K562 (cell line): ENCODE data around the gene ALDOB. TPM values are rescaled to one million over a fixed set of nuclear protein-coding genes. Genes with fewer than 3 reads are reported as not detected.

ENCODE experiments used
- ATAC-seq: fragments of 200-7000 bp; cut with Tn5 transposase; 3 replicates; pipeline ENCODE4 v1.9.1; 2020; ENCODE audit warnings: moderate library complexity
- BruUV-seq: library from RNA; stranded (reverse); fragments of 400-500 nt; replicated peaks from 2 replicates; lab custom pipeline; 2021; lab: Mats Ljungman, UMichigan
- CTCF ChIA-PET: fragments of 300-600 bp; formaldehyde crosslinking; extraction: SDS; loops from one replicate; lab custom pipeline; 2021; ENCODE audit warnings: low intra/inter-chr PET ratio; lab: Yijun Ruan, JAX
- POLR2A ChIA-PET: fragments of 300-600, 350-650 bp; sonication (Branson Sonifier 250); formaldehyde crosslinking; extraction: SDS; loops from one replicate; lab custom pipeline; 2021; ENCODE audit warnings: antibody characterized with exemption, inconsistent platforms; lab: Yijun Ruan, JAX
- DNase-seq, 4 experiments: peaks; one replicate each; pipeline versions ENCODE4 v3.0.0 to v3.0.0-alpha.2; 2011 to 2018; ENCODE audit warnings: low spot score in 3 of 4, mixed read lengths in 3 of 4; ENCODE audit errors: extremely low read depth in 1 of 4
- FAIRE-seq: peaks from 2 replicates; lab custom pipeline; 2011; peaks lifted over from hg19 to GRCh38; lab: Jason Lieb, UNC
- H2AFZ ChIP-seq: 2 replicates; pipeline ENCODE4 v1.6.0; 2011; ENCODE audit warnings: low read depth, low read length, control low read depth, inconsistent platforms
- H3K27ac ChIP-seq: fragments of 200-600 bp; 3 replicates; pipeline ENCODE4 v1.8.0; 2011; ENCODE audit warnings: low read depth, mild to moderate bottlenecking, control low read depth, inconsistent platforms, low read length, moderate library complexity, mixed read lengths; ENCODE audit errors: extremely low read depth
- H3K27me3 ChIP-seq, 2 experiments: fragments of 300-600 bp in 1 of 2; 2 replicates in 1 of 2; 3 replicates in 1 of 2; pipeline versions ENCODE4 v1.6.0 to v1.8.0; 2011; ENCODE audit warnings: inconsistent platforms in 2 of 2, low read length in 2 of 2, mild to moderate bottlenecking in 1 of 2, mixed read lengths in 1 of 2, moderate library complexity in 1 of 2; ENCODE audit not compliant: control insufficient read depth in 2 of 2, insufficient read depth in 2 of 2
- H3K36me3 ChIP-seq: fragments of 300-600 bp; 3 replicates; pipeline ENCODE4 v1.8.0; 2011; ENCODE audit warnings: mild to moderate bottlenecking, low read length, inconsistent platforms; ENCODE audit not compliant: control insufficient read depth, insufficient read depth
- H3K4me1 ChIP-seq, 2 experiments: fragments of 200-600 bp in 1 of 2; replicated peaks in 1 of 2; 2 replicates in 1 of 2; 3 replicates in 1 of 2; pipeline versions ENCODE4 v1.5.1 to v1.8.0; 2011; ENCODE audit warnings: inconsistent platforms in 2 of 2, low read length in 2 of 2, mild to moderate bottlenecking in 1 of 2, mixed read lengths in 1 of 2, moderate library complexity in 1 of 2; ENCODE audit not compliant: control insufficient read depth in 2 of 2, insufficient read depth in 2 of 2
- H3K4me2 ChIP-seq: 2 replicates; pipeline ENCODE4 v1.6.1; 2011; ENCODE audit warnings: low read length, control low read depth, inconsistent platforms, mixed read lengths; ENCODE audit not compliant: insufficient read depth
- H3K4me3 ChIP-seq: fragments of 200-600 bp; sonication (generic), shearing (Covaris generic); 2 replicates; pipeline ENCODE4 v1.5.1; 2016; ENCODE audit warnings: control low read depth, inconsistent platforms
- H3K79me2 ChIP-seq: fragments of 200-600 bp; 3 replicates; pipeline ENCODE4 v1.8.0; 2011; ENCODE audit warnings: low read length, inconsistent platforms; ENCODE audit not compliant: control insufficient read depth, insufficient read depth
- H3K9ac ChIP-seq, 2 experiments: 2 replicates each; pipeline versions ENCODE4 v1.6.0 to v1.6.1; 2011; ENCODE audit warnings: low read depth in 2 of 2, low read length in 2 of 2, control low read depth in 1 of 2, inconsistent platforms in 1 of 2, mild to moderate bottlenecking in 1 of 2, mixed read lengths in 1 of 2; ENCODE audit not compliant: insufficient read depth in 1 of 2
- H3K9me1 ChIP-seq: one replicate; pipeline ENCODE4 v1.6.0; 2011; ENCODE audit warnings: inconsistent platforms, mild to moderate bottlenecking, low read length, moderate library complexity; ENCODE audit not compliant: control insufficient read depth, insufficient read depth
- H3K9me3 ChIP-seq: replicated peaks from 2 replicates; pipeline ENCODE4 v1.5.1; 2011; ENCODE audit warnings: low read depth, low read length, inconsistent platforms; ENCODE audit not compliant: control insufficient read depth, insufficient read depth
- H4K20me1 ChIP-seq: replicated peaks from 2 replicates; pipeline ENCODE4 v1.6.1; 2011; ENCODE audit warnings: low read length, inconsistent platforms, mixed read lengths; ENCODE audit not compliant: control insufficient read depth, insufficient read depth
- CC2D1A ChIP-seq: fragments of 450-650 bp; IDR thresholded peaks from 2 replicates; pipeline ENCODE4 v1.6.1; 2017; ENCODE audit warnings: mild to moderate bottlenecking
- CTCF ChIP-seq, 3 experiments: IDR thresholded peaks in 2 of 3; conservative IDR thresholded peaks in 1 of 3; 2 replicates each; pipeline ENCODE4 v1.5.1; 2011 to 2012; ENCODE audit warnings: low read length in 3 of 3, mild to moderate bottlenecking in 3 of 3, control low read depth in 2 of 3, improper control_type of control experiment in 1 of 3, inconsistent platforms in 1 of 3, low read depth in 1 of 3, mixed read lengths in 1 of 3, moderate library complexity in 1 of 3; ENCODE audit not compliant: insufficient read depth in 2 of 3
- DDX20 ChIP-seq: fragments of 450-650 bp; IDR thresholded peaks from 2 replicates; pipeline ENCODE4 v1.6.1; 2016; ENCODE audit warnings: missing genetic modification characterization, low read depth, mild to moderate bottlenecking, missing compliant biosample characterization, moderate library complexity
- GATA2 ChIP-seq: sonication (generic); formaldehyde crosslinking; IDR thresholded peaks from 2 replicates; pipeline ENCODE4 v1.4.0; 2020; ENCODE audit warnings: mild to moderate bottlenecking, missing genetic modification reagents
- ZNF551 ChIP-seq: fragments of 250-450 bp; sonication (Bioruptor Pico); IDR thresholded peaks from 2 replicates; pipeline ENCODE4 v1.5.0; 2021; ENCODE audit warnings: mild to moderate bottlenecking, moderate library complexity
- ZNF764 ChIP-seq: fragments of 250-450 bp; sonication (Bioruptor Pico); IDR thresholded peaks from 2 replicates; pipeline ENCODE4 v1.4.0; 2020; ENCODE audit warnings: low read depth, mild to moderate bottlenecking, moderate library complexity
- WGBS: fragments of 100-300 bp; shearing (Covaris generic); methylation state at CpG from one replicate; pipeline ENCODE4 v1.1.6; 2016; ENCODE audit warnings: low coverage, mixed read lengths; ENCODE audit not compliant: insufficient coverage; ENCODE audit errors: missing lambda C conversion rate; 5-methylcytosine and 5-hydroxymethylcytosine counted together
- in situ Hi-C: fragments of 300-500 bp; cut with MboI; formaldehyde crosslinking; loops from 4 replicates; pipeline ENCODE4 v1.15.0; 2018; ENCODE audit warnings: inconsistent platforms, mixed read lengths
- intact Hi-C: fragments of 100-400 bp; cut with micrococcal nuclease; formaldehyde crosslinking; loops from 2 replicates; pipeline ENCODE4 v1.14.2; 2022
- polyA plus RNA-seq, 8 experiments: library from polyadenylated mRNA; depleted of rRNA in 4 of 8; stranded (reverse) in 5 of 8; unstranded in 3 of 8; fragments of >200 nt; fragmentation: Nextera tagmentation in 2 of 8; fragmentation: Illumina TruSeq in 1 of 8; extraction: Ambion mirVana in 2 of 8; extraction: Trizol in 1 of 8; gene quantifications; 2 replicates each; pipeline versions ENCODE4 v1.2.1 to v1.2.3, GENCODE V29; 2011 to 2014; ENCODE audit warnings: inconsistent platforms in 1 of 8, missing spikeins in 1 of 8
- total RNA-seq, 7 experiments: library from RNA; depleted of rRNA in 6 of 7; stranded (reverse); fragments of >200 nt in 6 of 7; fragmentation: Illumina TruSeq in 2 of 7; extraction: Trizol in 2 of 7; gene quantifications; 2 replicates each; pipeline versions ENCODE4 v1.2.1 to v1.2.3, GENCODE V29; 2011 to 2021; ENCODE audit warnings: low replicate concordance in 1 of 7
- TF ChIP-seq, protein P1 (sequence below): fragments of 450-650 bp; IDR thresholded peaks from 2 replicates; pipeline ENCODE4 v1.6.1; 2017; ENCODE audit warnings: antibody characterized with exemption
- TF ChIP-seq, protein P2 (sequence below): fragments of 250-450 bp; sonication (Bioruptor Pico); IDR thresholded peaks from 2 replicates; pipeline ENCODE4 v1.8.0; 2022; ENCODE audit warnings: inconsistent platforms

The ALDOB gene
- total and polyA plus RNA-seq, 9 of the 15 experiments (the other 6 are each of a cell fraction or from before 2014, with no cell fraction given), result 0.80 TPM; not detected in 8

- TF ChIP-seq GATA2 (peak; percentile 48; the same call in 1 of the 2 replicates), CC2D1A (0 out of 2 replicates have a peak, but pooled peaks have one; percentile 26)
- TF ChIP-seq, all 486 proteins: peak for 9
These were observed 23.5 kb upstream of the ALDOB start (continued) for GRCh38 chr9:101458963-101459631.

DNA sequence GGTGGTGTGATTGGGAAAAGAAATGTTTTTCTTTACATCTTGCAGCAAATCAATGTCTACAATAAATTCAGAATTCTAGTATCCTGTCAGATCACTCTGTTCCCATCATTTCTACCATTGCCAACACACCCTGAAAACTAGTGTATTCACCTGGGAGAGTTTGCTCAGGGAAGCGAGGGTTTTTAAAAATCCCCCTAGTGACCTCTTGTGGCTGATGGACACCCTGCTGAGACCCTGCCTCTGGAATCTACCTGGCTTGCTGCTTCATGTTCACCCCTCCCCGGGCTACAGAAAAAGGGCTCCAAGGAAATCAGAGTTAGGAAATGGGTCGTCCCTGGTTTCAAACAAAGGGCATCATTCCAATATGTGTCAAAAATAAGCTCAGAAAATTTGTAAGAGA, 21.4 kb upstream of the ALDOB start:
- no peaks in the 10 kb centered on the region for H4K20me1 ChIP-seq
- ChIA-PET POLR2A (no interaction called here), CTCF (no interaction called here)
- no TSS peak for BruUV-seq
- TF ChIP-seq, protein P1, sequence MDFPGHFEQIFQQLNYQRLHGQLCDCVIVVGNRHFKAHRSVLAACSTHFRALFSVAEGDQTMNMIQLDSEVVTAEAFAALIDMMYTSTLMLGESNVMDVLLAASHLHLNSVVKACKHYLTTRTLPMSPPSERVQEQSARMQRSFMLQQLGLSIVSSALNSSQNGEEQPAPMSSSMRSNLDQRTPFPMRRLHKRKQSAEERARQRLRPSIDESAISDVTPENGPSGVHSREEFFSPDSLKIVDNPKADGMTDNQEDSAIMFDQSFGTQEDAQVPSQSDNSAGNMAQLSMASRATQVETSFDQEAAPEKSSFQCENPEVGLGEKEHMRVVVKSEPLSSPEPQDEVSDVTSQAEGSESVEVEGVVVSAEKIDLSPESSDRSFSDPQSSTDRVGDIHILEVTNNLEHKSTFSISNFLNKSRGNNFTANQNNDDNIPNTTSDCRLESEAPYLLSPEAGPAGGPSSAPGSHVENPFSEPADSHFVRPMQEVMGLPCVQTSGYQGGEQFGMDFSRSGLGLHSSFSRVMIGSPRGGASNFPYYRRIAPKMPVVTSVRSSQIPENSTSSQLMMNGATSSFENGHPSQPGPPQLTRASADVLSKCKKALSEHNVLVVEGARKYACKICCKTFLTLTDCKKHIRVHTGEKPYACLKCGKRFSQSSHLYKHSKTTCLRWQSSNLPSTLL, result no peak
- no peak for TF ChIP-seq ZNF764 (CRISPR knock-in tag)
- TF ChIP-seq CTCF (IDR thresholded peaks at IDR 0.05 in 2 of 3, conservative IDR thresholded peaks at IDR 0.05 in 1 of 3; ENCODE audit: insufficient read depth in 2 of 3, low read depth in 1 of 3, low read length in 3 of 3), result peak; percentile 22 to 43 (median 25); a peak in 1 of 6 replicates
- no peak for TF ChIP-seq ZNF551 (CRISPR knock-in tag)
- TF ChIP-seq DDX20 (tag), result no peak
- TF ChIP-seq, protein P2, sequence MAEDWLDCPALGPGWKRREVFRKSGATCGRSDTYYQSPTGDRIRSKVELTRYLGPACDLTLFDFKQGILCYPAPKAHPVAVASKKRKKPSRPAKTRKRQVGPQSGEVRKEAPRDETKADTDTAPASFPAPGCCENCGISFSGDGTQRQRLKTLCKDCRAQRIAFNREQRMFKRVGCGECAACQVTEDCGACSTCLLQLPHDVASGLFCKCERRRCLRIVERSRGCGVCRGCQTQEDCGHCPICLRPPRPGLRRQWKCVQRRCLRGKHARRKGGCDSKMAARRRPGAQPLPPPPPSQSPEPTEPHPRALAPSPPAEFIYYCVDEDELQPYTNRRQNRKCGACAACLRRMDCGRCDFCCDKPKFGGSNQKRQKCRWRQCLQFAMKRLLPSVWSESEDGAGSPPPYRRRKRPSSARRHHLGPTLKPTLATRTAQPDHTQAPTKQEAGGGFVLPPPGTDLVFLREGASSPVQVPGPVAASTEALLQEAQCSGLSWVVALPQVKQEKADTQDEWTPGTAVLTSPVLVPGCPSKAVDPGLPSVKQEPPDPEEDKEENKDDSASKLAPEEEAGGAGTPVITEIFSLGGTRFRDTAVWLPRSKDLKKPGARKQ, result no peak
- H3K4me1 ChIP-seq, result peaks cover 0 to 4% of the 10 kb centered on the region in 2 experiments; a peak in 2 of 5 replicates
- no peaks in the 10 kb centered on the region for H3K36me3 ChIP-seq
- DNase-seq (no peak), FAIRE-seq (no peak), ATAC-seq (peak; percentile 58; the same call in 1 of the 3 replicates)
- no peak overlapping the region for H3K9ac ChIP-seq
- WGBS, result 3% methylated on average over 3 of the region's 3 CpGs
- in situ Hi-C loops (no loop called here), intact Hi-C loops (loop anchor here (10.0 kb wide), 2 partner anchors 342 to 742 kb away; no protein-coding TSS in a partner anchor)
- no peaks in the 10 kb centered on the region for H3K79me2 ChIP-seq
- no peaks in the 10 kb centered on the region for H3K9me3 ChIP-seq
- H3K27ac ChIP-seq, result no peak overlapping the region
- H3K4me2 ChIP-seq, result no peak overlapping the region
- no peaks in the 10 kb centered on the region for H3K27me3 ChIP-seq
- H3K4me3 ChIP-seq, result no peak overlapping the region
- H2AFZ ChIP-seq, result no peak overlapping the region
- H3K9me1 ChIP-seq, result no peaks in the 10 kb centered on the region
